ENCODE measurements around the gene HIVEP3. TPM values are rescaled to one million over a fixed set of nuclear protein-coding genes. Genes with fewer than 3 reads are reported as not detected.

The HIVEP3 gene
- total RNA-seq, 2 donors from 2014 or later: 2.3 to 12.8 TPM

DNA sequence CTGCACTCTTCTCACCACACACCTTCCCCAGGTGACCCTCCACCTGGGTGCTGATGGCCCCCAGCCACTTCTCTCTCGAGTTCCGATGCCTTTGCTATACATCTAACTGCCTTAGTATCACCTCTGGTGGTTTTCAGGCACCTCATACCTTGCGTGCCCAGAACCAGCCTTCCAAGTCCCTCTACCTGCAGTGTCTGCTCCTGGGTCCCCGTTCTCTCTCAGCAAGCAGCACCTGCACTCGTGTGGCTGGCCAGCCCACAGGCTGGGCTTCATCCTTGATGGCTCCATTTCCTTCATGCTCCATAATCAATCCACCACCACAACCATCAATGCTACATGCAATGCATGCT, 385.0 kb downstream of the HIVEP3 start:
- H3K27me3 ChIP-seq (replicated peaks; ENCODE audit: insufficient read depth): no peaks in the 10 kb centered on the region
- H3K27ac ChIP-seq: no peak overlapping the region
- ATAC-seq (ENCODE audit: insufficient number of reproducible peaks, low FRiP score, low read depth): no peak
- H3K4me1 ChIP-seq (ENCODE audit: control insufficient read depth in 1 of 2, low read depth in 2 of 2): peaks cover 12 to 29% of the 10 kb centered on the region in 2 donors
- no peak overlapping the region for H3K4me3 ChIP-seq
- TF ChIP-seq, protein P1, sequence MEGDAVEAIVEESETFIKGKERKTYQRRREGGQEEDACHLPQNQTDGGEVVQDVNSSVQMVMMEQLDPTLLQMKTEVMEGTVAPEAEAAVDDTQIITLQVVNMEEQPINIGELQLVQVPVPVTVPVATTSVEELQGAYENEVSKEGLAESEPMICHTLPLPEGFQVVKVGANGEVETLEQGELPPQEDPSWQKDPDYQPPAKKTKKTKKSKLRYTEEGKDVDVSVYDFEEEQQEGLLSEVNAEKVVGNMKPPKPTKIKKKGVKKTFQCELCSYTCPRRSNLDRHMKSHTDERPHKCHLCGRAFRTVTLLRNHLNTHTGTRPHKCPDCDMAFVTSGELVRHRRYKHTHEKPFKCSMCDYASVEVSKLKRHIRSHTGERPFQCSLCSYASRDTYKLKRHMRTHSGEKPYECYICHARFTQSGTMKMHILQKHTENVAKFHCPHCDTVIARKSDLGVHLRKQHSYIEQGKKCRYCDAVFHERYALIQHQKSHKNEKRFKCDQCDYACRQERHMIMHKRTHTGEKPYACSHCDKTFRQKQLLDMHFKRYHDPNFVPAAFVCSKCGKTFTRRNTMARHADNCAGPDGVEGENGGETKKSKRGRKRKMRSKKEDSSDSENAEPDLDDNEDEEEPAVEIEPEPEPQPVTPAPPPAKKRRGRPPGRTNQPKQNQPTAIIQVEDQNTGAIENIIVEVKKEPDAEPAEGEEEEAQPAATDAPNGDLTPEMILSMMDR (IDR thresholded peaks at IDR 0.05): no peak
- DNase-seq (ENCODE audit: low spot score): no peak
- H3K36me3 ChIP-seq: no peaks in the 10 kb centered on the region
- H3K9me3 ChIP-seq: no peaks in the 10 kb centered on the region

DNA sequence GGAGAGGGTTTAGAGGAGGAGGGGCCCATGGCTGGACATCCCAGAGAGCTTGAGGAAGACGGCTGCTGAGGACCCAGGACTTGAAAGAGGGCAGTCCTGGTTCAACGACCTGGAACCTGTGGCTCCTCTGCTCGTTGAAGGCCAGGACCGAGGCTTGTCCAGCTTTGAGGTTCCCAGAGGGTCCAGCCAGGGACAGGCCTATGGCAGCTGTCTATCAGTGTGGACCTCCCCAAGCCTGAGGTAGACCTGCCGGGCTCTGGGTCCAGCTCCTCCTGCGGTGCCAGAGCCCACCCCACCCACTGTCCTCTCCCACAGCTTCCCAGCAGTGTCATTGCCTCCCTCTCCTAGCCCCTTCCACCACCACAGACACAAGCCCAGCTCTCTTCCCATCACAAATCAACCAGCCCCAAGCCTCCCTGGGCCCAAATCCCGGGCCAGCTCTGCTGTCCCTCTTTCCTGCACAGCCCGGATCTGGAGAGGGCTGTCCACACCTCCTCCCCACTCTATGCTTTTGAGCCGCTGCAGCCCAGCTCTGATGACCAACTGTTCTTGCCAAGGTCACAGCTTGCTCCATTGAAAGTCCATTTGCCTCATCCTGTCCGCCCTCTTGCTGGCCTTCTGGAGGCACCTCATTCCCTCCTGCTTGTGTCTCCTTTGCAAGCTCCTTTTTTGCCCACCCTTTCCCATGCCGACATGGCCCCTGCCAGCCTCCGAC, 385.5 kb downstream of the HIVEP3 start:
- ATAC-seq (ENCODE audit: insufficient number of reproducible peaks, low FRiP score, low read depth) (no peak), DNase-seq (ENCODE audit: low spot score) (no peak)
- Histone ChIP-seq H3K4me3 (no peak overlapping the region), H3K4me1 (ENCODE audit: control insufficient read depth in 1 of 2, low read depth in 2 of 2) (peaks cover 10 to 24% of the 10 kb centered on the region in 2 donors), H3K27ac (no peak overlapping the region), H3K9me3 (no peaks in the 10 kb centered on the region), H3K36me3 (no peaks in the 10 kb centered on the region), H3K27me3 (replicated peaks; ENCODE audit: insufficient read depth) (no peaks in the 10 kb centered on the region)
- TF ChIP-seq, protein P1 (IDR thresholded peaks at IDR 0.05): no peak

DNA sequence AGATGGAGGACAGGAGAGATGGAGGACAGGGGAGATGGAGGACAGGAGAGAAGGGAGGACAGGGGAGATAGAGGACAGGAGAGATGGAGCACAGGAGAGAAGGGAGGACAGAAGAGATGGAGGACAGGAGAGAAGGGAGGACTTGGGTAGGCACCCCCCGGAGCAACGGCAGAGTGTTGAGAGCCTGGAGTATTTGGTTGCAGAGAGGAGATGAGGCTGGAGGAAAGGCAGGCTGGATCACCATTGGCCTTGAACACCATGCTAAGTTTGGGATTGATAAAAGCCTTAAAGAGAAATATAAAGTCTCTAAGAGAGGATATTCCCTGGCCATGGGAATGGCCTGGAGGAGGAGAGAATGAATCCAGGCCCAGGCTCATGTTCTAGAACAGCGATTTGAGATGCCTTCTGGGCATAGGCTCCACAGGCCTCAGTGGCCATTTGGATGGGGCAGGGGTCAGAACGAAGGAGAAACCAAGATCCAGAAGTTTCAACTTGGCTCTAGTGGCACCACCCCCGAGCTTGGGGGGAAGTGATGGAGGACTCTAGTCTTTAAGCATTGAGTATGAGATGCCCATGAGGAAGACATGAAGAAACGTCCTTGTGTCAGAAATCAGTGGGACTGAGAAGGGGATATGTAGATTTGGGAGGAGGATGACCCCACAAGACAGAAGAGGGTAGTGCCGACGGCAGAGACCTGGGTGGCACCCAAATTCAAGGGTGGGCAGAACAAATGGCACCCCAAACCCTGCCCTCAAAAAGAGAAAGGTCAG, 386.3 kb downstream of the HIVEP3 start:
- H3K36me3 ChIP-seq: no peaks in the 10 kb centered on the region
- no peak for ATAC-seq (ENCODE audit: insufficient number of reproducible peaks, low FRiP score, low read depth)
- TF ChIP-seq, protein P1 (IDR thresholded peaks at IDR 0.05): no peak
- no peak overlapping the region for H3K27ac ChIP-seq
- no peak overlapping the region for H3K4me3 ChIP-seq
- H3K9me3 ChIP-seq: no peaks in the 10 kb centered on the region
- no peak for DNase-seq (ENCODE audit: low spot score)
- H3K27me3 ChIP-seq (replicated peaks; ENCODE audit: insufficient read depth): no peaks in the 10 kb centered on the region
- H3K4me1 ChIP-seq (ENCODE audit: control insufficient read depth in 1 of 2, low read depth in 2 of 2): peaks cover 5 to 16% of the 10 kb centered on the region in 2 donors

DNA sequence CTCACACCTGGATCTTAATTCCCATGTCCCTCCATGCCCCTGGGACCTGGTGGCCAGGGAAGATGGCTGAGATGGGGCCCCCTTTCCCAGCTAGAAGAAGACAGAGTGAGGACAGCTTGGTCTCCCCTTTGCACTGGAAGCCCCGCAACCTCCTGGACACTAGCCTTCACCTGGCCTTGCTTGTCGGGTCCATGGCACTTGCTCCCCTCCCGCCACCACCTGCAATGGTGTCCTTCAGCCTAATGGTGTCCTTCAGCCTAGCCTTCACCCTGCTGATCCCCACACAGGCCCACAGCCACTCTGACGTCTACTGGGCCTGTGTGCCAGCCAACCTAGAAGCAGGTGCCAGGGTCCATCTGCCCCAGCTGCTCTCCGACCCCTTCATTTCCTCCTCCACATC, 388.3 kb downstream of the HIVEP3 start:
- no peaks in the 10 kb centered on the region for H3K36me3 ChIP-seq
- no peaks in the 10 kb centered on the region for H3K4me1 ChIP-seq (ENCODE audit: control insufficient read depth in 1 of 2, low read depth in 2 of 2)
- H3K4me3 ChIP-seq: no peak overlapping the region
- no peaks in the 10 kb centered on the region for H3K9me3 ChIP-seq
- no peak for ATAC-seq (ENCODE audit: insufficient number of reproducible peaks, low FRiP score, low read depth)
- H3K27me3 ChIP-seq (replicated peaks; ENCODE audit: insufficient read depth): no peaks in the 10 kb centered on the region
- DNase-seq (ENCODE audit: low spot score): no peak
- H3K27ac ChIP-seq: no peak overlapping the region
- TF ChIP-seq, protein P1 (IDR thresholded peaks at IDR 0.05): no peak

DNA sequence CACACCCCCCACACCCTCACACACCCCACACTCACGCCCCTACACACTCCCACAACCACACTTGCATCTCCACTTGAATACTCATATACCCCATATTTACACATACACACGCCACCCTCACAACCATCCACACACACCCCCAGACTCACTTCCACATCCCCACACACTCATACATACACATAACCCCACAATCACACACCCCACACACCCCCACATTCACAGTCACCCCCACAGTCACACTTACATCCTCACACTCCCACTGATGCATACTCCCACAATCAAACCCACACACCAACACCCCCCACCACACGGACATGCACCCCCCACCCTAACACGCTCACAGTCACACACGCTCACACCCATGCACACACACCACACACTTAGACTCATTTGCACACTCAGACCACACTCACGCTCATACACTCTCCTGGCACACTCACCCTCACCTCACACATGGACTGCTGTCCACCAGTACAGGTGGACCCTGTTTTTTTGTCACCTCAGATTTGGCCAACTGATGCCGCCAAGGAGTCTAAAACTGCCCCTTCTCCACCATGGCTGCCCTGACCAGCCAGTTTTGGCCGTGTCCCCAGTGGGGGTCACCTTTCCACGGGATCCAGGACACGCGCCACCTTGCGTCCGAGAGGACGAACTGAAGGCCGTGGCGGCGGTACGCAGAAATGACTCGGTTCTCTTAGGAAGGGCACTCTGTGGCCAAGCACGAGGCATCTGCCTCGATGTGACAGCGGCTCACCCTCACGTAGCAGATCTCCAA, 388.9 kb downstream of the HIVEP3 start:
- DNase-seq (ENCODE audit: low spot score) (no peak), ATAC-seq (ENCODE audit: insufficient number of reproducible peaks, low FRiP score, low read depth) (no peak)
- H3K27ac ChIP-seq: no peak overlapping the region
- no peaks in the 10 kb centered on the region for H3K4me1 ChIP-seq (ENCODE audit: control insufficient read depth in 1 of 2, low read depth in 2 of 2)
- H3K9me3 ChIP-seq: no peaks in the 10 kb centered on the region
- H3K4me3 ChIP-seq: no peak overlapping the region
- no peaks in the 10 kb centered on the region for H3K36me3 ChIP-seq
- TF ChIP-seq, protein P1 (IDR thresholded peaks at IDR 0.05): no peak
- H3K27me3 ChIP-seq (replicated peaks; ENCODE audit: insufficient read depth): no peaks in the 10 kb centered on the region
